ENCODE data around the gene NAB2. TPM values are rescaled to one million over a fixed set of nuclear protein-coding genes. Genes with fewer than 3 reads are reported as not detected.

The NAB2 gene
- total and polyA plus RNA-seq, 10 of the 15 experiments (the other 5 are each of a cell fraction or from before 2014, with no cell fraction given): 0.35 to 35.2 (median 15.3) TPM

- peaks cover 2 to 5% of the 10 kb centered on the region in 2 experiments for H3K27me3 ChIP-seq (replicated peaks in 1 of 2; ENCODE audit: control insufficient read depth in 2 of 2, insufficient read depth in 2 of 2, low read length in 1 of 2)
- in situ Hi-C loops (cut with MboI): no loop called here
- FAIRE-seq (no peak), ATAC-seq (no peak), DNase-seq (ENCODE audit: low read depth, low spot score) (no peak)
- no peak overlapping the region for H3K9ac ChIP-seq (ENCODE audit: control insufficient read depth, insufficient read depth, low read length)
- no peak for TF ChIP-seq ZNF217 (IDR thresholded peaks at IDR 0.05)
- no peak for TF ChIP-seq ZBTB40 (IDR thresholded peaks at IDR 0.05; ENCODE audit: borderline replicate concordance)
- TF ChIP-seq PML (IDR thresholded peaks at IDR 0.05; ENCODE audit: low read length): no peak
- TF ChIP-seq SP1 (IDR thresholded peaks at IDR 0.05; ENCODE audit: low read depth, low read length): no peak
- TF ChIP-seq IRF4 (IDR thresholded peaks at IDR 0.05; ENCODE audit: low read depth, low read length): no peak
- TF ChIP-seq MTA3 (IDR thresholded peaks at IDR 0.05; ENCODE audit: borderline replicate concordance, low read length): no peak
- TF ChIP-seq STAT1 (conservative IDR thresholded peaks at IDR 0.05): no peak
- no peak for TF ChIP-seq YY1 (IDR thresholded peaks at IDR 0.05; ENCODE audit: low read depth, low read length)
- no peak for TF ChIP-seq NRF1 (conservative IDR thresholded peaks at IDR 0.05; ENCODE audit: low read depth, low read length)
- no peak for TF ChIP-seq ATF7 (IDR thresholded peaks at IDR 0.05; ENCODE audit: low read depth)
- no peak for TF ChIP-seq ETV6 (conservative IDR thresholded peaks at IDR 0.05 in 1 of 2, IDR thresholded peaks at IDR 0.05 in 1 of 2; ENCODE audit: borderline replicate concordance in 1 of 2, low read depth in 1 of 2)
- no peak for TF ChIP-seq LARP7 (IDR thresholded peaks at IDR 0.05)
- no peak for TF ChIP-seq BCL3 (IDR thresholded peaks at IDR 0.05; ENCODE audit: borderline replicate concordance, insufficient read depth, low read depth, low read length, poor library complexity, severe bottlenecking)
- TF ChIP-seq CHD2 (IDR thresholded peaks at IDR 0.05; ENCODE audit: borderline replicate concordance, low read depth, low read length): no peak
- TF ChIP-seq FOS (IDR thresholded peaks at IDR 0.05; ENCODE audit: borderline replicate concordance, extremely low read depth, insufficient read length): no peak
- TF ChIP-seq PKNOX1 (IDR thresholded peaks at IDR 0.05): no peak
- 49% methylated on average over 11 of the region's 11 CpGs for WGBS (ENCODE audit: insufficient coverage, insufficient replicate concordance, low lambda C conversion rate, missing lambda C conversion rate)
- peaks cover 7% of the 10 kb centered on the region for H3K9me3 ChIP-seq (replicated peaks; ENCODE audit: control insufficient read depth, insufficient read depth, low read length)
- BruUV-seq (replicated peaks): no TSS peak
- RAD21 ChIA-PET (ENCODE audit: unreplicated experiment): interaction anchor here (1.2 to 1.4 kb wide), 3 partner anchors 14 to 60 kb away, joined by 3 to 6 read pairs (median 4); no protein-coding TSS in a partner anchor
- no peak overlapping the region for H2AFZ ChIP-seq (ENCODE audit: control insufficient read depth, low read depth, low read length)
- no peaks in the 10 kb centered on the region for H3K36me3 ChIP-seq (ENCODE audit: control insufficient read depth in 2 of 2, insufficient read depth in 2 of 2, low read length in 1 of 2)
- POLR2A ChIA-PET: no interaction called here
- CTCF ChIA-PET: interaction anchor here (0.9 to 9.3 kb wide), 13 partner anchors 9 to 121 kb away, joined by 3 to 159 read pairs (median 6); partner anchors contain the start of gene STAT6
- H3K27ac ChIP-seq (ENCODE audit: control insufficient read depth, insufficient read depth): no peak overlapping the region
- intact Hi-C loops (cut with micrococcal nuclease; ENCODE audit: unreplicated experiment): no loop called here
- H3K4me3 ChIP-seq: no peak overlapping the region
- no peak overlapping the region for H3K4me2 ChIP-seq (ENCODE audit: control insufficient read depth, insufficient read depth)
- peaks cover 9% of the 10 kb centered on the region; the same call in 1 of the 2 replicates for H3K4me1 ChIP-seq (ENCODE audit: control insufficient read depth, insufficient read depth, low read length)
- SMC1A ChIA-PET (ENCODE audit: uncharacterized antibody, unreplicated experiment): interaction anchor here (0.7 to 5.2 kb wide), 6 partner anchors 10 to 58 kb away, joined by 3 to 36 read pairs (median 4); partner anchors contain the start of gene STAT6
- no peaks in the 10 kb centered on the region for H3K79me2 ChIP-seq (ENCODE audit: control insufficient read depth, insufficient read depth, low read length)
- H4K20me1 ChIP-seq (ENCODE audit: control insufficient read depth, insufficient read depth): no peaks in the 10 kb centered on the region
These were observed 37.1 kb downstream of the NAB2 start for GRCh38 chr12:57126061-57126460.
